ENCODE measurements around the gene WDR53. TPM values are rescaled to one million over a fixed set of nuclear protein-coding genes. Genes with fewer than 3 reads are reported as not detected.

The WDR53 gene
- total and polyA plus RNA-seq, 9 of the 15 experiments (the other 6 are each of a cell fraction or from before 2014, with no cell fraction given) = 13.0 to 34.5 (median 20.9) TPM

GRCh38 chr3:196528639-196529233, 39.6 kb downstream of the WDR53 start (continued):
- TF ChIP-seq RB1 (IDR thresholded peaks at IDR 0.05; ENCODE audit: low read depth) (peak; percentile 93), SIRT6 (IDR thresholded peaks at IDR 0.05; ENCODE audit: low read depth, low read length) (no peak), ELF1 (tag; IDR thresholded peaks at IDR 0.05) (no peak), ATF4 (CRISPR knock-in tag; IDR thresholded peaks at IDR 0.05) (no peak), THAP12 (CRISPR knock-in tag; IDR thresholded peaks at IDR 0.05) (no peak), MTA1 (IDR thresholded peaks at IDR 0.05; ENCODE audit: borderline replicate concordance) (no peak), MAFK (IDR thresholded peaks at IDR 0.05; ENCODE audit: low read length) (no peak), FOXK1 (CRISPR knock-in tag; IDR thresholded peaks at IDR 0.05; ENCODE audit: borderline replicate concordance) (no peak), ZC3H11A (IDR thresholded peaks at IDR 0.05; ENCODE audit: low read depth, low read length) (no peak), ZNF140 (CRISPR knock-in tag; IDR thresholded peaks at IDR 0.05) (no peak), ZNF316 (IDR thresholded peaks at IDR 0.05) (no peak), MEIS2 (IDR thresholded peaks at IDR 0.05; ENCODE audit: partially characterized antibody) (no peak), FOS (IDR thresholded peaks at IDR 0.05; ENCODE audit: extremely low read depth, insufficient read length) (no peak), HNRNPUL1 (IDR thresholded peaks at IDR 0.05; ENCODE audit: low read length) (no peak), DACH1 (IDR thresholded peaks at IDR 0.05; ENCODE audit: partially characterized antibody) (no peak), RAD51 (IDR thresholded peaks at IDR 0.05; ENCODE audit: borderline replicate concordance, low read depth) (no peak), HOXB6 (CRISPR knock-in tag; IDR thresholded peaks at IDR 0.05; ENCODE audit: borderline replicate concordance) (no peak), PTRF (tag; IDR thresholded peaks at IDR 0.05) (no peak), PHTF2 (CRISPR knock-in tag; IDR thresholded peaks at IDR 0.05) (no peak), MXI1 (IDR thresholded peaks at IDR 0.05; ENCODE audit: low read depth, low read length) (0 out of 2 replicates have a peak, but pooled peaks have one; percentile 31), AFF4 (CRISPR knock-in tag; IDR thresholded peaks at IDR 0.05) (peak; percentile 72; the same call in 1 of the 2 replicates), NUFIP1 (IDR thresholded peaks at IDR 0.05; ENCODE audit: partially characterized antibody) (no peak), MCM3 (IDR thresholded peaks at IDR 0.05) (no peak), HDAC8 (tag; IDR thresholded peaks at IDR 0.05) (0 out of 2 replicates have a peak, but pooled peaks have one; percentile 40), MYNN (IDR thresholded peaks at IDR 0.05) (no peak), MYNN (CRISPR knock-in tag; IDR thresholded peaks at IDR 0.05) (no peak)
